Left lung (tissue), 10 donors: ENCODE results near the gene PLEKHA5. TPM values are rescaled to one million over a fixed set of nuclear protein-coding genes. Genes with fewer than 3 reads are reported as not detected.

Experiments used
- ATAC-seq: fragments of 200-7000 bp; cut with Tn5 transposase; one replicate; pipeline ENCODE4 v1.9.1; 2020; ENCODE audit warnings: moderate library complexity
- DNase-seq, 4 donors: peaks; one replicate each; pipeline ENCODE4 v3.0.0-alpha.2; 2013 to 2020
- H3K27ac ChIP-seq, 2 donors: fragments of 200-600 bp; sonication (generic) in 1 of 2; one replicate each; pipeline versions ENCODE4 v1.5.0 to v1.8.0; 2020 to 2021
- H3K27me3 ChIP-seq, 2 donors: fragments of 200-600 bp; sonication (generic) in 1 of 2; one replicate each; pipeline versions ENCODE4 v1.5.0 to v1.8.0; 2020 to 2021
- H3K36me3 ChIP-seq, 2 donors: fragments of 200-600 bp; sonication (generic) in 1 of 2; one replicate each; pipeline versions ENCODE4 v1.5.0 to v1.8.0; 2020 to 2021
- H3K4me1 ChIP-seq, 2 donors: fragments of 200-600 bp; one replicate each; pipeline ENCODE4 v1.8.0; 2021
- H3K4me3 ChIP-seq, 2 donors: fragments of 200-600 bp; sonication (generic) in 1 of 2; one replicate each; pipeline versions ENCODE4 v1.5.0 to v1.8.0; 2020 to 2021; ENCODE audit warnings: mild to moderate bottlenecking in 1 of 2
- H3K9me3 ChIP-seq, 2 donors: fragments of 200-600 bp; sonication (generic) in 1 of 2; one replicate each; pipeline versions ENCODE4 v1.5.0 to v1.8.0; 2020 to 2021
- intact Hi-C, 2 donors: fragments of 100-400 bp; cut with DNase I; formaldehyde crosslinking; loops; one replicate each; pipeline versions ENCODE4 v1.11.2 to v1.14.2; 2022
- polyA plus RNA-seq, 6 donors: library from polyadenylated mRNA; unstranded; fragments of 120-200 nt; gene quantifications; one replicate each; pipeline ENCODE4 v1.2.1, GENCODE V29; 2013; ENCODE audit not compliant: insufficient read length in 6 of 6
- total RNA-seq, 2 donors: library from RNA; stranded (reverse); fragmentation: NEBNext Ultra II Directional; extraction: Animal tissue kit (Norgen Biotek cat#: 25700); gene quantifications; one replicate each; pipeline ENCODE4 v1.2.1, GENCODE V29; 2021
- TF ChIP-seq, protein P1 (sequence below), 2 donors: fragments of 200-600 bp; sonication (generic) in 1 of 2; IDR thresholded peaks; one replicate each; pipeline versions ENCODE4 v1.5.0 to v1.8.0; 2021; ENCODE audit warnings: antibody characterized with exemption in 2 of 2
- donor health status: DM: no; HTN: yes; CAD: no.
- donor health status: DM: no; HTN: no; CAD: no.

The PLEKHA5 gene
- total and polyA plus RNA-seq, 8 donors, result 20.4 to 43.6 (median 38.0) TPM

- Histone ChIP-seq H3K36me3 (no peaks in the 10 kb centered on the region), H3K9me3 (peaks cover 0 to 8% of the 10 kb centered on the region in 2 donors), H3K4me3 (no peak overlapping the region), H3K4me1 (peaks cover 5 to 13% of the 10 kb centered on the region in 2 donors), H3K27ac (no peak overlapping the region), H3K27me3 (no peaks in the 10 kb centered on the region)
- DNase-seq, result peak in 1 of 4 donors; percentile 80
- no peak for ATAC-seq
- TF ChIP-seq, protein P1, sequence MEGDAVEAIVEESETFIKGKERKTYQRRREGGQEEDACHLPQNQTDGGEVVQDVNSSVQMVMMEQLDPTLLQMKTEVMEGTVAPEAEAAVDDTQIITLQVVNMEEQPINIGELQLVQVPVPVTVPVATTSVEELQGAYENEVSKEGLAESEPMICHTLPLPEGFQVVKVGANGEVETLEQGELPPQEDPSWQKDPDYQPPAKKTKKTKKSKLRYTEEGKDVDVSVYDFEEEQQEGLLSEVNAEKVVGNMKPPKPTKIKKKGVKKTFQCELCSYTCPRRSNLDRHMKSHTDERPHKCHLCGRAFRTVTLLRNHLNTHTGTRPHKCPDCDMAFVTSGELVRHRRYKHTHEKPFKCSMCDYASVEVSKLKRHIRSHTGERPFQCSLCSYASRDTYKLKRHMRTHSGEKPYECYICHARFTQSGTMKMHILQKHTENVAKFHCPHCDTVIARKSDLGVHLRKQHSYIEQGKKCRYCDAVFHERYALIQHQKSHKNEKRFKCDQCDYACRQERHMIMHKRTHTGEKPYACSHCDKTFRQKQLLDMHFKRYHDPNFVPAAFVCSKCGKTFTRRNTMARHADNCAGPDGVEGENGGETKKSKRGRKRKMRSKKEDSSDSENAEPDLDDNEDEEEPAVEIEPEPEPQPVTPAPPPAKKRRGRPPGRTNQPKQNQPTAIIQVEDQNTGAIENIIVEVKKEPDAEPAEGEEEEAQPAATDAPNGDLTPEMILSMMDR (IDR thresholded peaks at IDR 0.05), result no peak
- intact Hi-C loops, result no loop called here
These were observed 100.8 kb downstream of the PLEKHA5 start for GRCh38 chr12:19230299-19230866.

DNA sequence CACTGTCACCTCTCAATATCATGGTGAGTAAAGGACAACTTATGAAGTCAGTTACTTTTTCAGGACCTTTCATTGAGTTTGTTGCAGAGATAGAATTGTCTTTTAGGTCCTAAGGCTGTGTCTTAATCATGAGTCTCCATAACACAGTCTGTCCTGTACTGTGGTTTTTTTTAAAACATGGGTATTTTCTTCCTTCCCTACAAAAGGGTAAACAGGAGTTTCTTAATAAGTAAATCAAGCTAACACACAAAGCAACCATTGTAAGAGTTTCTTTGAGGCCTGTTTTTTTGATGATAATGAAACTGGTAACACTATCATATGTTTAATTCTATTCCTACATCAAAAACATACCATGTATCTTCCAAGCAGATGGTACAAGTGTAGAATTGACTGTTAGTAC, 101.4 kb downstream of the PLEKHA5 start:
- H3K36me3 ChIP-seq, result no peaks in the 10 kb centered on the region
- TF ChIP-seq, protein P1 (IDR thresholded peaks at IDR 0.05), result no peak
- H3K4me3 ChIP-seq, result no peak overlapping the region
- peaks cover 5 to 16% of the 10 kb centered on the region in 2 donors for H3K4me1 ChIP-seq
- no peak overlapping the region for H3K27ac ChIP-seq
- ATAC-seq (no peak), DNase-seq (no peak)
- intact Hi-C loops, result no loop called here
- H3K9me3 ChIP-seq, result peaks cover 0 to 8% of the 10 kb centered on the region in 2 donors
- H3K27me3 ChIP-seq, result no peaks in the 10 kb centered on the region

DNA sequence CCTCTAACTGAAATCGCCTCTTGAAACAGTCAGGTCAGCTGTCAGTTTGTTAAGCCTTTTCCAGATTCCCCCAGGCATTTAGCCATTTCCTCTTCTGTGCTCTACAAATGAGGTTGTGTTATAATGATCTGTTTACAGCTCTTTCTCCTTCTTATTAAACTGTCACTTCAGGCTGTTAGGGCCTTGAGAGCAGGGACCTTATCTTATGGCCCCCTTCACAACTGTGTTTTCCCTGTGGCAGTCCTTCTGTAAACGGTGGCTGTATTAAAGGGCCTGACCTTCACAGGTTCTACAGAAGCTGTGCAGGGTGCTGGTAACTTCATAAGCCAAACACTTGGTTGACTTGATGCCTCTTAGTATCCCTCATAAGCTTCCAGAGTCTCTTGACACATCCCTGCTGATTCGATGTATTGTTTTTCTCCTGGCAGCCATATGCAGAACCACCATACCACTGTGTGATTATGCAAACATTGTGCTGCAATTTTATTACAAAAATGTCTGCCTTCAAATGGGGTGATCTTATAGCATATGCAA, 104.7 kb downstream of the PLEKHA5 start:
- no peak overlapping the region for H3K27ac ChIP-seq
- intact Hi-C loops, result no loop called here
- ATAC-seq, result peak; percentile 34
- peaks cover 5 to 20% of the 10 kb centered on the region in 2 donors for H3K4me1 ChIP-seq
- TF ChIP-seq, protein P1 (IDR thresholded peaks at IDR 0.05), result no peak
- DNase-seq, result peak in 1 of 4 donors; percentile 9
- H3K4me3 ChIP-seq, result no peak overlapping the region
- no peaks in the 10 kb centered on the region for H3K27me3 ChIP-seq
- no peaks in the 10 kb centered on the region for H3K36me3 ChIP-seq
- peaks cover 0 to 8% of the 10 kb centered on the region in 2 donors for H3K9me3 ChIP-seq

DNA sequence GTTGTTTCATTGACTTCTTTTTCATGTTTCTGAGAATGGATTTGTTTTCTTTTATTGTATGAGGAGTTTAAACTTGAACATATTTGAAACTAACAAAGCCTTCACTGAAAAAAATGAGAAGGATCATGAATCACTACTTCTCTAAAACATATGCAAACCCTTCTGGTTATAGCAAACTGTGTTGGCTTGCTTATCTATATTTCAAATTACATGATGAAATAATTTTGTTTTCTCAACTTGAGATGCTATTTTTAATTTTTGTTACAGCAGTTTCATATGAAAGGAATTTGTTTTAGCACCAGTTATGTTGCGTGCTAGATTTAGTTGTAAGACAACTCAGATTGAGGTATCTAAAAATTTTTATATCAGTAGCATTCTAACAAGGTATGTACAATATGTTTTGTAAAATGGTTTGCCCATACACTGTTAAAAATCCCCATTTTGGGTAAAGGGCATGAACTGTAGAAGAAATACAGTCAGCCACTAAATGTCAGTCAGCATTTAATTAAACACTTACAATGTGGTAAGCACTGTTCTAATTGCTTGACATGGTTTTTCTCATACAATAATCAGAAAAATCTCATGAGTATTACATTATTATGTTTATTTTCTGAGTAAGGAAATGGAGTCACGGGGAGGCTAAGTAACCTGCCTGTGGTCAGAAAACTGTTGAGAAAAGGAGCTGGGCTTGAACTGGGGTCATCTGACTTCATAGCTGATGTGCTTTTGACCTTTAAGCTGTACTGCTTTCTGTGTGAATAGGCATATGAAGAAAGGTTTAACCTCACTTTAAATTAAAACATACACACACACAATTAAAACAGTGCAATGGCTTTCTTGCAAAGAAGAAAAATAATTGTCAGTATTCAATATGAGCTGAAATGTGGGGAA, 105.7 kb downstream of the PLEKHA5 start:
- peaks cover 0 to 5% of the 10 kb centered on the region in 2 donors for H3K9me3 ChIP-seq
- peak; percentile 51 for ATAC-seq

More for the DNA sequence above, 105.7 kb downstream of the PLEKHA5 start:
- DNase-seq, result no peak
- TF ChIP-seq, protein P1 (IDR thresholded peaks at IDR 0.05), result no peak
- Histone ChIP-seq H3K27me3 (no peaks in the 10 kb centered on the region), H3K36me3 (no peaks in the 10 kb centered on the region), H3K4me3 (no peak overlapping the region), H3K27ac (peak overlapping the region in 1 of 2 donors; percentile 33), H3K4me1 (peaks cover 5 to 20% of the 10 kb centered on the region in 2 donors)
- intact Hi-C loops, result no loop called here
